H1 (cell line): ENCODE results near the gene ZDHHC11B. TPM values are rescaled to one million over a fixed set of nuclear protein-coding genes. Genes with fewer than 3 reads are reported as not detected.
"Not testable (repeated sequence)": the region's sequence is repeated elsewhere in the genome, so short reads cannot be mapped to it uniquely, and the experiment has no call there.

Experiments
- CTCF ChIA-PET: fragments of 300-600 bp; sonication (Branson Sonifier 250); formaldehyde crosslinking; loops from one replicate; lab custom pipeline; 2021; ENCODE audit not compliant: partially characterized antibody; lab: Charles Lee
- POLR2A ChIA-PET: fragments of 300-600 bp; sonication (Branson Sonifier 250); formaldehyde crosslinking; loops from one replicate; lab custom pipeline; 2021; ENCODE audit warnings: inconsistent platforms; ENCODE audit not compliant: partially characterized antibody; lab: Charles Lee
- DNase-seq, 2 experiments: peaks; one replicate each; pipeline versions ENCODE4 v3.0.0 to v3.0.0-alpha.2; 2010 to 2022; ENCODE audit warnings: low spot score in 2 of 2, low read depth in 1 of 2, mixed read lengths in 1 of 2
- FAIRE-seq: peaks from 2 replicates; lab custom pipeline; 2011; peaks lifted over from hg19 to GRCh38; lab: Jason Lieb, UNC
- H2AFZ ChIP-seq: 2 replicates; pipeline ENCODE4 v1.8.1; 2012; ENCODE audit warnings: low read length, inconsistent platforms
- H2AK5ac ChIP-seq: 2 replicates; pipeline ENCODE4 v1.6.1; 2013; ENCODE audit warnings: low read depth, low read length
- H2BK120ac ChIP-seq: replicated peaks from 2 replicates; pipeline ENCODE3; 2013; ENCODE audit warnings: low read depth, low read length, inconsistent platforms
- H2BK12ac ChIP-seq: 2 replicates; pipeline ENCODE4 v1.6.1; 2013; ENCODE audit warnings: low read depth, low read length
- H2BK15ac ChIP-seq: 2 replicates; pipeline ENCODE4 v1.6.1; 2013; ENCODE audit warnings: low read length
- H2BK20ac ChIP-seq: 2 replicates; pipeline ENCODE4 v1.6.1; 2013; ENCODE audit warnings: low read length
- H2BK5ac ChIP-seq: 2 replicates; pipeline ENCODE4 v1.6.1; 2013; ENCODE audit warnings: low read depth, low read length
- H3K14ac ChIP-seq: 2 replicates; pipeline ENCODE4 v1.6.1; 2013; ENCODE audit warnings: inconsistent platforms; ENCODE audit not compliant: insufficient read length
- H3K18ac ChIP-seq: 2 replicates; pipeline ENCODE4 v1.6.1; 2013; ENCODE audit warnings: low read length; ENCODE audit errors: extremely low read depth
- H3K23ac ChIP-seq: 2 replicates; pipeline ENCODE4 v1.6.1; 2013; ENCODE audit warnings: inconsistent platforms; ENCODE audit not compliant: insufficient read length
- H3K23me2 ChIP-seq: 2 replicates; pipeline ENCODE4 v1.6.1; 2013; ENCODE audit warnings: low read depth, low read length
- H3K27ac ChIP-seq: 2 replicates; pipeline ENCODE4 v1.6.1; 2011; ENCODE audit warnings: low read depth, low read length, inconsistent platforms
- H3K27me3 ChIP-seq, 4 experiments: replicated peaks in 1 of 4; 1 replicate in 1 of 4; 2 replicates in 3 of 4; pipeline versions ENCODE4 v1.6.1 to v1.8.1; 2011 to 2013; ENCODE audit warnings: low read length in 3 of 4, mild to moderate bottlenecking in 3 of 4, inconsistent platforms in 2 of 4, mixed read lengths in 2 of 4, moderate library complexity in 1 of 4; ENCODE audit not compliant: control insufficient read depth in 3 of 4, insufficient read depth in 3 of 4; ENCODE audit errors: extremely low read depth in 1 of 4
- H3K36me3 ChIP-seq, 4 experiments: 2 replicates each; pipeline versions ENCODE4 v1.6.1 to v1.8.1; 2011 to 2013; ENCODE audit warnings: mild to moderate bottlenecking in 4 of 4, low read length in 3 of 4, moderate library complexity in 2 of 4, control low read depth in 1 of 4, inconsistent platforms in 1 of 4; ENCODE audit not compliant: insufficient read depth in 4 of 4, control insufficient read depth in 2 of 4
- H3K4ac ChIP-seq: replicated peaks from 2 replicates; pipeline ENCODE3; 2013; ENCODE audit warnings: low read length, low read depth, mixed read lengths, inconsistent platforms; ENCODE audit not compliant: insufficient read length
- H3K4me1 ChIP-seq, 4 experiments: replicated peaks in 1 of 4; 1 replicate in 1 of 4; 2 replicates in 3 of 4; pipeline versions ENCODE4 v1.6.1 to v1.8.1; 2011 to 2013; ENCODE audit warnings: low read length in 3 of 4, inconsistent platforms in 2 of 4, mixed read lengths in 1 of 4; ENCODE audit not compliant: insufficient read depth in 4 of 4, control insufficient read depth in 3 of 4
- H3K4me2 ChIP-seq, 2 experiments: 2 replicates each; pipeline versions ENCODE4 v1.6.1 to v1.8.1; 2011 to 2013; ENCODE audit warnings: low read depth in 2 of 2, low read length in 2 of 2, control low read depth in 1 of 2, inconsistent platforms in 1 of 2, mild to moderate bottlenecking in 1 of 2; ENCODE audit not compliant: insufficient read depth in 1 of 2
- H3K4me3 ChIP-seq, 4 experiments: fragments of 200-600, 300-600 bp in 1 of 4; sonication (generic), shearing (Covaris generic), sonication (Bioruptor Twin) in 1 of 4; 2 replicates each; pipeline versions ENCODE4 v1.5.1 to v1.8.1; 2011 to 2016; ENCODE audit warnings: low read length in 4 of 4, low read depth in 3 of 4, control low read depth in 2 of 4, inconsistent platforms in 2 of 4, mild to moderate bottlenecking in 2 of 4, mixed read lengths in 1 of 4, moderate library complexity in 1 of 4; ENCODE audit not compliant: insufficient read depth in 2 of 4; ENCODE audit errors: extremely low read depth in 1 of 4
- H3K56ac ChIP-seq: replicated peaks from 2 replicates; pipeline ENCODE3; 2013; ENCODE audit warnings: low read depth, mild to moderate bottlenecking, mixed read lengths, low read length, inconsistent platforms; ENCODE audit not compliant: insufficient read length
- H3K79me1 ChIP-seq: 2 replicates; pipeline ENCODE4 v1.6.1; 2013; ENCODE audit warnings: low read depth, low read length, control low read depth
- H3K79me2 ChIP-seq, 2 experiments: 2 replicates each; pipeline versions ENCODE4 v1.6.1 to v1.8.1; 2012 to 2013; ENCODE audit warnings: low read length in 2 of 2, mild to moderate bottlenecking in 2 of 2, inconsistent platforms in 1 of 2; ENCODE audit not compliant: insufficient read depth in 2 of 2, control insufficient read depth in 1 of 2
- H3K9ac ChIP-seq, 4 experiments: replicated peaks in 1 of 4; 1 replicate in 1 of 4; 2 replicates in 3 of 4; pipeline versions ENCODE4 v1.6.1 to v1.8.1; 2011 to 2013; ENCODE audit warnings: low read depth in 3 of 4, low read length in 3 of 4, control low read depth in 2 of 4, mild to moderate bottlenecking in 2 of 4, moderate library complexity in 2 of 4, inconsistent platforms in 1 of 4; ENCODE audit errors: extremely low read depth in 1 of 4
- H3K9me3 ChIP-seq, 2 experiments: 2 replicates each; pipeline versions ENCODE4 v1.6.1 to v1.8.1; 2012 to 2013; ENCODE audit warnings: mild to moderate bottlenecking in 2 of 2, moderate library complexity in 2 of 2, control low read depth in 1 of 2, inconsistent platforms in 1 of 2, low read depth in 1 of 2, low read length in 1 of 2, mixed read lengths in 1 of 2; ENCODE audit not compliant: insufficient read depth in 2 of 2
- H4K20me1 ChIP-seq, 2 experiments: replicated peaks in 1 of 2; 2 replicates each; pipeline versions ENCODE3 to v1.8.1; 2011 to 2013; ENCODE audit warnings: inconsistent platforms in 2 of 2, low read length in 2 of 2, mild to moderate bottlenecking in 1 of 2; ENCODE audit not compliant: insufficient read depth in 2 of 2, control insufficient read depth in 1 of 2
- H4K5ac ChIP-seq: 2 replicates; pipeline ENCODE4 v1.6.1; 2013; ENCODE audit warnings: low read length, low read depth, mixed read lengths, inconsistent platforms; ENCODE audit not compliant: insufficient read length
- H4K8ac ChIP-seq: 2 replicates; pipeline ENCODE4 v1.8.0; 2013; ENCODE audit warnings: mild to moderate bottlenecking, moderate library complexity, low read length, inconsistent platforms; ENCODE audit not compliant: insufficient read depth; ENCODE audit errors: extremely low read depth
- H4K91ac ChIP-seq: replicated peaks from 2 replicates; pipeline ENCODE3; 2013; ENCODE audit warnings: low read length, mixed read lengths, inconsistent platforms; ENCODE audit not compliant: insufficient read length
- RAD21 ChIP-seq, 2 experiments: IDR thresholded peaks in 1 of 2; conservative IDR thresholded peaks in 1 of 2; 2 replicates each; pipeline ENCODE4 v1.6.1; 2011; ENCODE audit warnings: low read depth in 2 of 2, low read length in 2 of 2, improper control_type of control experiment in 1 of 2, inconsistent platforms in 1 of 2, mild to moderate bottlenecking in 1 of 2, moderate library complexity in 1 of 2
- WGBS, 2 experiments: shearing (Covaris generic) in 1 of 2; methylation state at CpG; one replicate each; pipeline versions ENCODE4 v1.1.6 to v1.1.7; 2013 to 2015; ENCODE audit warnings: low lambda C conversion rate in 2 of 2, mixed read lengths in 2 of 2, inconsistent platforms in 1 of 2, low coverage in 1 of 2, missing lambda C conversion rate in 1 of 2; ENCODE audit not compliant: insufficient replicate concordance in 2 of 2, insufficient coverage in 1 of 2, insufficient read length in 1 of 2; ENCODE audit errors: extremely low coverage in 1 of 2, missing lambda C conversion rate in 1 of 2; 5-methylcytosine and 5-hydroxymethylcytosine counted together
- polyA plus RNA-seq, 7 experiments: library from polyadenylated mRNA; depleted of rRNA in 3 of 7; stranded (reverse) in 5 of 7; unstranded in 2 of 7; fragments of >200 nt in 5 of 7; fragments of 200-250 nt in 2 of 7; gene quantifications; 1 replicate in 5 of 7; 2 replicates in 1 of 7; 4 replicates in 1 of 7; pipeline versions ENCODE4 v1.2.1 to v1.2.3, GENCODE V29; 2011 to 2013; ENCODE audit warnings: missing spikeins in 2 of 7, mixed read lengths in 2 of 7
- total RNA-seq: library from RNA; stranded (reverse); fragmentation: NEBNext Ultra II Directional; extraction: Animal tissue kit (Norgen Biotek cat#: 25700); gene quantifications from 2 replicates; pipeline ENCODE4 v1.2.1, GENCODE V29; 2021
- TF ChIP-seq, protein P1 (sequence below), 3 experiments: IDR thresholded peaks; 1 replicate in 2 of 3; 2 replicates in 1 of 3; pipeline versions ENCODE4 v1.5.1 to v1.6.1; 2011; ENCODE audit warnings: low read length in 3 of 3, mild to moderate bottlenecking in 3 of 3, inconsistent platforms in 2 of 3, low read depth in 1 of 3, moderate library complexity in 1 of 3; ENCODE audit not compliant: insufficient read depth in 1 of 3; ENCODE audit errors: control extremely low read depth in 1 of 3

The ZDHHC11B gene
- total and polyA plus RNA-seq, 2 of the 8 experiments (the other 6 are each of a cell fraction or from before 2014, with no cell fraction given): 0.29 to 2.5 TPM

DNA sequence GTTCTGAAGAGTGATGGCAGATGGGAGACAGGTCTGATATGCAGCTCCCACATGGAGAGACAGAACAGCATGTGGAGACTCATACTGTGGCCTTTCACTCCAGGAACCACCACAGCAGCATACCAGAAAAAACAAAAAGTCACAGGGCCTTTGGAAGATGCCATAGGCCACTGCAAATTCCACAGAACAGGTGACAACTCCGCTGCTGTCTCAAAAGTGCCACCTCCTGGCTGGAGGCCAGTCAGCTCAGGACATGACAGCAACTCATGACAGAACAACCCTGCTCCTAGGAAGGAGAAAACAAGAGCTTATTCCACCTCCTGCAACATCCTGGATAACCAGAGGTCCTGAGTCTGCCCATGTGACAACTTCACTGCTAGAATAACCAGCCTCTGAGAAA is 41.0 kb upstream of the ZDHHC11B start:
- CTCF ChIA-PET, H2BK15ac ChIP-seq, H3K27ac ChIP-seq, H4K20me1 ChIP-seq, H3K27me3 ChIP-seq, H2AK5ac ChIP-seq, H3K36me3 ChIP-seq, DNase-seq, H3K79me1 ChIP-seq, H3K9me3 ChIP-seq, H3K9ac ChIP-seq, H4K91ac ChIP-seq, H3K79me2 ChIP-seq, H2AFZ ChIP-seq, H3K23ac ChIP-seq, H2BK120ac ChIP-seq, H3K4me2 ChIP-seq, H3K18ac ChIP-seq, H4K8ac ChIP-seq, POLR2A ChIA-PET, H2BK20ac ChIP-seq, H2BK5ac ChIP-seq, H2BK12ac ChIP-seq, H4K5ac ChIP-seq, H3K56ac ChIP-seq, H3K23me2 ChIP-seq, H3K4me3 ChIP-seq, H3K4me1 ChIP-seq, H3K14ac ChIP-seq, H3K4ac ChIP-seq: not testable (repeated sequence)
- 50% methylated on average over 1 of the region's 1 CpG; no CpG with 5 or more reads in 1 of the 2 experiments for WGBS, 2 experiments
- FAIRE-seq: peak; percentile 86
- TF ChIP-seq RAD21 (IDR thresholded peaks at IDR 0.05 in 1 of 2, conservative IDR thresholded peaks at IDR 0.05 in 1 of 2; ENCODE audit: low read depth in 2 of 2, low read length in 2 of 2): peak; percentile 16 to 40; a peak in 3 of 4 replicates
- TF ChIP-seq, protein P1, sequence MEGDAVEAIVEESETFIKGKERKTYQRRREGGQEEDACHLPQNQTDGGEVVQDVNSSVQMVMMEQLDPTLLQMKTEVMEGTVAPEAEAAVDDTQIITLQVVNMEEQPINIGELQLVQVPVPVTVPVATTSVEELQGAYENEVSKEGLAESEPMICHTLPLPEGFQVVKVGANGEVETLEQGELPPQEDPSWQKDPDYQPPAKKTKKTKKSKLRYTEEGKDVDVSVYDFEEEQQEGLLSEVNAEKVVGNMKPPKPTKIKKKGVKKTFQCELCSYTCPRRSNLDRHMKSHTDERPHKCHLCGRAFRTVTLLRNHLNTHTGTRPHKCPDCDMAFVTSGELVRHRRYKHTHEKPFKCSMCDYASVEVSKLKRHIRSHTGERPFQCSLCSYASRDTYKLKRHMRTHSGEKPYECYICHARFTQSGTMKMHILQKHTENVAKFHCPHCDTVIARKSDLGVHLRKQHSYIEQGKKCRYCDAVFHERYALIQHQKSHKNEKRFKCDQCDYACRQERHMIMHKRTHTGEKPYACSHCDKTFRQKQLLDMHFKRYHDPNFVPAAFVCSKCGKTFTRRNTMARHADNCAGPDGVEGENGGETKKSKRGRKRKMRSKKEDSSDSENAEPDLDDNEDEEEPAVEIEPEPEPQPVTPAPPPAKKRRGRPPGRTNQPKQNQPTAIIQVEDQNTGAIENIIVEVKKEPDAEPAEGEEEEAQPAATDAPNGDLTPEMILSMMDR (IDR thresholded peaks at IDR 0.05; ENCODE audit: control extremely low read depth in 1 of 3, insufficient read depth in 1 of 3, low read depth in 1 of 3, low read length in 3 of 3): peak in 2 of 3 experiments; percentile 7 to 31; a peak in 1 of 4 replicates
